ENCODE data around the gene C9orf85.

DNA sequence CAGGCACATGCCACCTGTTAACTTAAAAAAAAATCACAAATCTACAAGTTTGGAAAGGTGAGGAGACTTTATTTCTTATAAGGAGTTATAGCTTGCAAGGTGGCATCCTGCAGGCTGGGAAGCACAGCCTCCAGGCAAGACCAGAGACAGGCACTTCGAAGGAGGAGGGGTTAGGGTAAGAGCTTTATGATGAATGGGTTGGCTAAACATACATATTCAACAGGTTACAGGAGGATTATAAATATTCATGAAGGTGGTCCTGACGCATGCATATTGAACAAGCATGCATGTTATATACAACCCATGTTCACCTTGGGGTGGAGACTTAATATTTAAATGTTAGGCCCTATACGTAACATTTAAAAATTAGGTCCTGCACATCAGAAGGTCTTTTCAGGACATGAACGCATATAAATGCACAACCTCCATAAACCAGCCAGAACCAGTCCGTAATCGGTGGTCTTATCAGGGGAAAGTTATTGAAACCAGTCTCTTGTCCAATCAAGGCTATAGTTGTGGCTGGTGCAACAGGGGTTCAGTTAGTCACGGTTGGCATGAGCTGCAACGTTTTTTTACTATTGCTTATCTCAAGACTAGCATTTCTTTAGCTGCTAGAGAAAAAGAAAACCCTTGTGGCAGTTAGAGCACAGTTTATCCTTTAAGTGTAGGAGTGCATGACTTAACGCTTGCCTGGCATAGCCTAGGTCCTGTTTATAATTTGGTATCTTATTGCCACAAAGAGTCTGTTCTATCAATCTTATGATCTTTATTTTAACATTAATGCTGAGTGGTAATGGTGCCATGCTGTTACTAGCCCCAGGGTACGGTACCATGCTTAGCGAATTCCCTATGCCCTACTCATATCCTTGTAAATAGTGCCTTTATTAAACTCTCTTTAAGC, 76.3 kb downstream of the C9orf85 start:
- TF ChIP-seq CTCF (IDR thresholded peaks at IDR 0.05; ENCODE audit: poor library complexity) = no peak
- no peak for TF ChIP-seq EZH2phosphoT487 (IDR thresholded peaks at IDR 0.05; ENCODE audit: low read depth, severe bottlenecking, unreplicated experiment)
- no peak for TF ChIP-seq EZH2 (IDR thresholded peaks at IDR 0.05; ENCODE audit: borderline replicate concordance)
